Ovary (tissue), 9 donors: ENCODE measurements around the gene AQP1. TPM values are rescaled to one million over a fixed set of nuclear protein-coding genes. Genes with fewer than 3 reads are reported as not detected.
A peak's percentile ranks its signal among the peaks of the same experiment; 100 is the strongest.

Experiments used
- DNase-seq, 5 donors: peaks; one replicate each; pipeline ENCODE4 v3.0.0-alpha.2; 2019 to 2020
- H3K27ac ChIP-seq, 2 donors: fragments of 200-600 bp; one replicate each; pipeline versions ENCODE4 v1.5.1 to v1.8.0; 2019 to 2022
- H3K27me3 ChIP-seq: fragments of 200-600 bp; one replicate; pipeline ENCODE4 v1.8.0; 2022
- H3K36me3 ChIP-seq: fragments of 200-600 bp; sonication (generic); one replicate; pipeline ENCODE4 v1.5.1; 2019
- H3K4me1 ChIP-seq: one replicate; pipeline ENCODE4 v1.8.1; 2013; ENCODE audit warnings: mild to moderate bottlenecking, moderate library complexity; ENCODE audit not compliant: insufficient read depth
- H3K4me3 ChIP-seq: fragments of 200-600 bp; sonication (generic); one replicate; pipeline ENCODE4 v1.5.1; 2017
- H3K9me3 ChIP-seq, 2 donors: fragments of 200-600 bp in 1 of 2; sonication (generic) in 1 of 2; one replicate each; pipeline versions ENCODE4 v1.5.1 to v1.8.1; 2013 to 2019; ENCODE audit warnings: mild to moderate bottlenecking in 1 of 2, moderate library complexity in 1 of 2
- EP300 ChIP-seq: sonication (generic); formaldehyde crosslinking; IDR thresholded peaks from one replicate; pipeline ENCODE4 v1.6.1; 2017; ENCODE audit warnings: antibody characterized with exemption
- POLR2A ChIP-seq: fragments of 450-650 bp; IDR thresholded peaks from one replicate; pipeline ENCODE4 v1.6.1; 2017; ENCODE audit warnings: antibody characterized with exemption, mild to moderate bottlenecking, moderate library complexity
- WGBS, 3 donors: extraction: QIAGEN DNeasy Blood & Tissue Kit in 1 of 3; methylation state at CpG; one replicate each; pipeline versions ENCODE4 v1.1.5 to v1.1.7; 2013 to 2017; 5-methylcytosine and 5-hydroxymethylcytosine counted together
- intact Hi-C, 4 donors: fragments of 100-400 bp; cut with DNase I; formaldehyde crosslinking; loops; one replicate each; pipeline versions ENCODE4 v1.11.0 to v1.15.1; 2022 to 2023
- polyA plus RNA-seq, 2 donors: library from polyadenylated mRNA; stranded (reverse); fragments of 200-250 nt in 1 of 2; fragments of 350-450 nt in 1 of 2; fragmentation: Illumina TruSeq in 1 of 2; extraction: RNeasy Lipid Tissue Mini Kit (QIAGEN cat#74804) in 1 of 2; gene quantifications; one replicate each; pipeline ENCODE4 v1.2.3, GENCODE V29; 2013 to 2014
- total RNA-seq, 7 donors: library from RNA; depleted of rRNA in 2 of 7; stranded (reverse); fragments of >200 nt in 2 of 7; fragmentation: NEBNext Ultra II Directional in 3 of 7; extraction: Animal tissue kit (Norgen Biotek cat#: 25700) in 3 of 7; gene quantifications; one replicate each; pipeline versions ENCODE4 v1.1.0 to v1.2.4, GENCODE V29; 2016 to 2023
- TF ChIP-seq, protein P1 (sequence below), 3 donors: fragments of 450-650 bp in 2 of 3; fragments of 200-600 bp in 1 of 3; IDR thresholded peaks; one replicate each; pipeline versions ENCODE4 v1.5.1 to v1.8.0; 2016 to 2022; ENCODE audit warnings: antibody characterized with exemption in 3 of 3, mild to moderate bottlenecking in 1 of 3
- donor health status: DM: no; HTN: no; CAD: no; lungs with moderate emphysema.
- donor health status: DM: no; HTN: no; CAD: no.
- donor health status: Bipolar disorder and iron deficiency.
- donor health status: DM: yes; HTN: yes; CAD: no.
- donor health status: DM: no; HTN: no; CAD: no.
- donor health status: DM: yes; HTN: yes; CAD: no.

Gene AQP1
- total and polyA plus RNA-seq, 9 donors = 10.2 to 151 (median 54.4) TPM

DNA sequence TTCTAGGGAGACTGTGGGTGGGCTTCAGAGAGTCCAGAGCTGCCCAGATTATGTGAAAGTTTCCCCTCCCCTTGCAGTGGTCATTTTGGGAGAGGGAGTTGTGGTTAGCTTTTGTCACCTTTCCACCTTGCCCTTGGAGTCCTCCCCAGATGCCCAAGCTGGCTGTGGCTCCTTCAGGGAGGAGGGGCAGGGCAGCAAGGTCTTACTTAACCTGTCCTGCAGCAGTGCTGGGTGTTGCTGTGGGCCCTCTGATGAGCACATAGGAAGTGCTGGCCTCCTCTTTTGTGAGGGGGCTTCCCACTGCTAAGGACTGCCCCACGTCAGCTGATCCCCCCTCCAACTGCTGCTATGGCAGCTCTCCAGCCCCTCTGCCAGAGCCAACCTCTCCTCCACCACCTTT is 17.6 kb upstream of the AQP1 start:
- no peak for DNase-seq
- H3K27ac ChIP-seq = no peak overlapping the region
- no peaks in the 10 kb centered on the region for H3K36me3 ChIP-seq
- 73 to 91% (median 80%) methylated on average over 1 of the region's 1 CpG for WGBS, 3 donors
- H3K27me3 ChIP-seq = no peaks in the 10 kb centered on the region
- no peaks in the 10 kb centered on the region for H3K9me3 ChIP-seq
- TF ChIP-seq EP300 = no peak
- TF ChIP-seq POLR2A = no peak
- TF ChIP-seq, protein P1, sequence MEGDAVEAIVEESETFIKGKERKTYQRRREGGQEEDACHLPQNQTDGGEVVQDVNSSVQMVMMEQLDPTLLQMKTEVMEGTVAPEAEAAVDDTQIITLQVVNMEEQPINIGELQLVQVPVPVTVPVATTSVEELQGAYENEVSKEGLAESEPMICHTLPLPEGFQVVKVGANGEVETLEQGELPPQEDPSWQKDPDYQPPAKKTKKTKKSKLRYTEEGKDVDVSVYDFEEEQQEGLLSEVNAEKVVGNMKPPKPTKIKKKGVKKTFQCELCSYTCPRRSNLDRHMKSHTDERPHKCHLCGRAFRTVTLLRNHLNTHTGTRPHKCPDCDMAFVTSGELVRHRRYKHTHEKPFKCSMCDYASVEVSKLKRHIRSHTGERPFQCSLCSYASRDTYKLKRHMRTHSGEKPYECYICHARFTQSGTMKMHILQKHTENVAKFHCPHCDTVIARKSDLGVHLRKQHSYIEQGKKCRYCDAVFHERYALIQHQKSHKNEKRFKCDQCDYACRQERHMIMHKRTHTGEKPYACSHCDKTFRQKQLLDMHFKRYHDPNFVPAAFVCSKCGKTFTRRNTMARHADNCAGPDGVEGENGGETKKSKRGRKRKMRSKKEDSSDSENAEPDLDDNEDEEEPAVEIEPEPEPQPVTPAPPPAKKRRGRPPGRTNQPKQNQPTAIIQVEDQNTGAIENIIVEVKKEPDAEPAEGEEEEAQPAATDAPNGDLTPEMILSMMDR (IDR thresholded peaks at IDR 0.05) = no peak
- H3K4me3 ChIP-seq = no peak overlapping the region
- H3K4me1 ChIP-seq = peaks cover 7% of the 10 kb centered on the region
- intact Hi-C loops = no loop called here

DNA sequence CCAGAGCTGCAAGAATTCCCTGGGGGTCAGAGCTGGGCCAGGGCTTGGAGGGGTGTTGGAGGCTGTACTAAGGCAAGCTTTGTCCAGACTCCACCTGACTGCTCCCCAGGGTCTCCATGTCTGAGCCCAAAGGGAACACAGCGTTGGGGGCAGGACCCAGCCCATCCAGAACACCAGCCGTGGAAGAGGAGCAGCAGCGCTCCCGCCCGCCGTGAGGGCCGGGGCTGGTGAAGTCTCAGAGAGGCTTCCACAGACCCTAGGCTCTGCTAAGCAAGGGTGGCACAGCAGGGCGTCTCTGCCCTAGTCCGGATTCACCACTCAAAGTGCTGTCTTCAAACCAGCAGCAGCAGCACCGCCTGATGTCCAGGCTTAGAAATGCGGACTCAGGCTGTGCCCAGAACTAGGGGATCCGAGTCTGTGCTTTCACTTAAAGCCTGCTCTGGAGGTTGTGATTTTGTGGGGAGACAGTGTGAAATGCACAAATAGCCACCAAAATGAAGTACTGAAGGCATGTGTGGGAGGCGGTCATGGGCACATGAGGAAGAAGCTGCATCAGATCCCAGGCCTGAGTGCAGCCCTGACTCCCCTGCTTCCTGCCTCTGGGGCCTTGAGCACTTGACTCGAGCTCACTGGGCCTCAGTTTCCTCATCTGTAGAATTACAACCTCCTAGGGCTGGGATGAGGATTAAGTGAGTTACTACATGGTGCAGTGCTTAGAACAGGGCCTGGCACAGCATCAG is 16.6 kb upstream of the AQP1 start:
- Histone ChIP-seq H3K9me3 (no peaks in the 10 kb centered on the region), H3K27ac (no peak overlapping the region), H3K36me3 (no peaks in the 10 kb centered on the region), H3K27me3 (no peaks in the 10 kb centered on the region), H3K4me3 (no peak overlapping the region), H3K4me1 (peaks cover 7% of the 10 kb centered on the region)
- no peak for DNase-seq
- 85 to 95% (median 89%) methylated on average over 14 of the region's 14 CpGs for WGBS, 3 donors
- intact Hi-C loops = no loop called here
- TF ChIP-seq EP300 = no peak
- TF ChIP-seq POLR2A = no peak

DNA sequence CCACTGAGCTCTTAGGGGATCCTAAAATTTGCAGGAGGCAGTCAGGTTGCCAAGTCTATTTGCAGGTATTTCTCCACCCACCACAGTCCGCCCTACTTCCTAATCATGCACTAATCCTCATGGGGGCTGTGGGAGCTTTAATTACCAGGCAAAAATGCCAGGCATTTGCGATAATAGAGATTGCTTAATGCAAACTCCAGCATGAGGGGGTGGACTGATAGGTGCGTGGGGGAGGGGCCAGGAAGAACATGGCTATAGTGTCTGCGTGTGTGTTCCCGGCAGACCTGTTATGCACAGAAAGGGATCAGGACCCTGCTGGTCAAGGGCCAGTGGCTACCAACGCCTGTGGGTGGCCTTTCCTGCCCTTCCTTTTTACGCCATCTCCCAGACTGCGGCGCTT is 15.6 kb upstream of the AQP1 start:
- H3K4me1 ChIP-seq = peaks cover 7% of the 10 kb centered on the region
- WGBS, 3 donors = 57 to 72% (median 61%) methylated on average over 9 of the region's 9 CpGs
- intact Hi-C loops = no loop called here

DNA sequence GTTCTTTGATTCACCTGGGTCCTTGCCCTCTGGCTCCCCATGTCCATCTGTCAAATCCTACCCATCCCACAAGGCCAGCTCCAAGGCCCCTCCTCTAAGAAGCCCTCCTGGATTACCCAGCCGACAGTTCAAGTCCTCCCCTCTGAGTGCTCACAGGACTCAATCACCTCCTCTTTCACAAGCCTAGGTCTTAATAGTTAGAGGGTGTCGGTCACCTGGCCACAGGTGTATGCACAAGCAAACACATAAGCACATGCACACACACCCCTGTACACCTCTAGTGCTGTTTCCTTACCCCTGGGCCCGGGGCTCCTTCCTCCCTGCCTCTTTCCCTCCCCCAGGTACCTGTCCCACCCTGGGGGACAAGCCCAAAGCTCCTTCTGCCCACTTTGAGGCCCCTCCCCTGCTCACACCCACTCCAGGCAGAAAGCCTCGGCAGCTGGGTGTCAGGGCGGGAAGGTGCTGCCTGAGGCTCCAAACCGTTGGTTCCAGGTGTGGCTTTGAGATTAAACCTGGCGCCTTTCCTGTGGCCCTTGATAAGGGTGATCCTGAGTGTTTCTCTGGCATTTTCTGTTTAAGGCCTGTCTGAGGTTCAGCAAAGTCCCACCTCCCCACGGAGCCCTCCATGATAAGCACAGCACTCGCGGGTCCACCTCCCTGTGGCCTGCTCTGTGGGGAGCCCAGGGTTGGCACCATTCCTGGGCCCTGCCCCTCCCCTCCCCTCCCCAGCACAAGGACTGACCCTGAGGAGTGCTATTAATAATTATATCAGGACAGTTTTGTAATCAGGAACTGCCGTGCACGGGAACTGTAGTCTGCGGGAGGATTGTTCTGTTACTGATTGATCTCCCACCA is 14.6 kb upstream of the AQP1 start:
- WGBS, 3 donors = 19 to 30% (median 27%) methylated on average over 13 of the region's 13 CpGs
- Histone ChIP-seq H3K27ac (no peak overlapping the region), H3K9me3 (no peaks in the 10 kb centered on the region), H3K27me3 (no peaks in the 10 kb centered on the region), H3K4me1 (peaks cover 7% of the 10 kb centered on the region), H3K36me3 (no peaks in the 10 kb centered on the region), H3K4me3 (no peak overlapping the region)
- DNase-seq = peak in 1 of 5 donors; percentile 57
- intact Hi-C loops = no loop called here
- TF ChIP-seq, protein P1 (IDR thresholded peaks at IDR 0.05) = no peak
- no peak for TF ChIP-seq POLR2A
- TF ChIP-seq EP300 = no peak

More for the DNA sequence above, 15.6 kb upstream of the AQP1 start:
- no peak for TF ChIP-seq EP300
- TF ChIP-seq POLR2A = no peak
- TF ChIP-seq, protein P1 (IDR thresholded peaks at IDR 0.05) = no peak
- Histone ChIP-seq H3K27me3 (no peaks in the 10 kb centered on the region), H3K36me3 (no peaks in the 10 kb centered on the region), H3K27ac (no peak overlapping the region), H3K9me3 (no peaks in the 10 kb centered on the region), H3K4me3 (no peak overlapping the region)
- DNase-seq = no peak
